Measurements from ENCODE around the gene AAK1. TPM values are rescaled to one million over a fixed set of nuclear protein-coding genes. Genes with fewer than 3 reads are reported as not detected.

AAK1 gene
- total RNA-seq: 80.5 and 86.5 TPM in 2 replicates

DNA sequence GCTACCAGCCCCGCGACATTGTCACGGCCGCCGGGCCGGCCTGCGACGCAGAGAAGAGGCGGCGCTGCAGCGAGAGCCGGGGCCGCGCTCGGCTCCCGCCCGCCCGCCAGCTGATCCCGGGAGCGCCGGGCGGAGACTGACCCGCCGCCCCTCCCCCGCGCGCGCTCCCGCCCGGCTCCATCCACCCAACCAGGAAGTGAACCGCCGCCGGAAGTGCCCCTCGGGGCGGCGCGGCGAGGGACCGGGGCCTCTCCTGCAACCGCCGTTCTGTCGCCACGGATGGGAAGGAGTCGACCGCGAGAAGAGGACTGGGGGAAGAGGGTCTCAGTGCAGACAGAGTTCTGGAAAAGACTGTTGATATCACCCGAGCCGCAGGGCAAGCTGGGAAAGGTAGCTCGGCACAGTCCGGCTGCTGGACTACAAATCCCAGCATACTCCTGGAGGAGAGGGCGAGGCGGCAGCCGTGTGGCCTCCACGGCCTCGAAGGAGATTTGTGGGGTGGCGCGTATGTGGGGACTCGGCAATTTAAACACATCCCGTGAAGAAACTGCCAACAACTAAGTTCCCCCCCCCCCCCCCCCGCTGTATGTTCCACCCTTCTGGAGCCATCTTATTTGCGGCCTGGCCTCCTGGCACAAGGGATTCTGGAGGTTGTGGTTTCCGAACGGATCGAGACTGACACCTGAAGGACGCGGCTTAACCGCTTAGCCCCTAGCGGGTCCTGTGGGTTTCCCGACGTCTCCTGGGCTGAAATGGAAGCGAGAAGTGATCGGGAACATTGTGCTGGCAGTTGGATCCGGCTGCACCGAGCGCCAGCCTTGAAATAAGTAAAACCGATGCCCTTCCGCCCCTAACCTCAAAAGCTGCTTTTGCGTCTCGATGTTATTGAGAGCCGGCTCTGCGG is at the start of gene AAK1:
TSS of gene AAK1 (minus strand) at position 138 of the 904 bp plus-strand sequence. CDS start 699 bp downstream, outside the sequence.

GRCh38 chr2:69436938-69437750 is 206.4 kb downstream of the AAK1 start, which contains the start of gene NFU1:
TSS of gene NFU1 (minus strand) at chr2:69437435. CDS start at chr2:69437422, 13 bp downstream.

Small RNA genes lying within 50 kb of the gene (small RNA-seq; reads per million reads assigned to genes)
- gene RN7SL604P (ENCODE audit: low replicate concordance) (not detected), gene SNORA36C (ENCODE audit: low replicate concordance) (not detected)

Other genes starting within 250 kb of the AAK1 start
- gene NFU1, start 206.3 kb downstream of the AAK1 start, total RNA-seq: 31.5 and 40.1 TPM in 2 replicates
- gene ANXA4, start 98.4 kb upstream of the AAK1 start, total RNA-seq: 24.1 and 32.8 TPM in 2 replicates
- 9.6 and 10.7 TPM in 2 replicates for gene GMCL1, start 185.9 kb upstream of the AAK1 start, total RNA-seq

All from placental pericyte (primary cell).